Measurements from ENCODE around the gene CPEB1.
"Not testable (repeated sequence)": the region's sequence is repeated elsewhere in the genome, so short reads cannot be mapped to it uniquely, and the experiment has no call there.

CPEB1 gene

DNA sequence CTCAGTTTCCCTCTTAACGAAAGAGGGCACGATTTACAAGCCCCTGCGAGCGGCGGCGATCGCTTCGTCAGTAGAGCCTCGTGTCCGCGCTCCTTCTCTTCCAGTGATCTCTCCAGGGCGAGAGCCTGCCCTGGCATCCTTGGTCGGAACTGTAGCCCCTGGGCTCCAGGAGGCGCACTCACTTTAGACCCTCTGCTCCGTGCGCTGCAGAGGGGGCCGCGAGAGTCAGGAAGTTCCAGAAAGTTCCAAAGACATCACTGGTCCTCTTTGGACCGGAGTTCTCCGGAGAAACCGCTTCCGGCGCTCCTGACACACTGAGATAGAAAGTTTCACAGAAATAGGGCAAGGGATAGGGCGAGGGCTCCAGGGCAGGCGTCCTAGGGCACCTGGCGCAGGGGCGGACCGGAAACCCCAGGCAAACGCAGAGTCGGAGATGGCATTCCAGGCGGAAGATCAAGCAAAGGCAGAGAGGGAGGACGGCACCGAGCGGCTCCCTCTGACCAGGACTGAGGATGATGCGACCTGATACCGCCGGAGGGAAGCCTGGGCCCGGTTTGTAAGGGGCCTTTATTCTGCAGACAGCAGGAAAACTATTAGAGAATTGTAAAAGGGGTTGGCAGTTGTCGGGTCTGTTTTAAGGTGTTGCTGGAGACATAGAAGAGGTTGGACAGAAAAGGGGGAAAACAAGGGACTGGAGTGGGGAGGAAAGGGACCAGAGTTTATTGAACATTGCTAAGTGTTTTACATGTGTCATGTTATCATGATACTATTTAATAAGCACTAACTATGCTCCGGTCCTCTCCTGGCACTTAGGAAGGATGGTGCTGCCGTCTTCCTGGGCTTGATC lies 1.3 kb upstream of the CPEB1 start:
- no peak for DNase-seq

- DNase-seq: peak; percentile 10
Observed at GRCh38 chr15:82647835-82648256, 683 bp upstream of the CPEB1 start.

- DNase-seq: no peak
Observed at GRCh38 chr15:82646250-82647044, 716 bp downstream of the CPEB1 start.

DNA sequence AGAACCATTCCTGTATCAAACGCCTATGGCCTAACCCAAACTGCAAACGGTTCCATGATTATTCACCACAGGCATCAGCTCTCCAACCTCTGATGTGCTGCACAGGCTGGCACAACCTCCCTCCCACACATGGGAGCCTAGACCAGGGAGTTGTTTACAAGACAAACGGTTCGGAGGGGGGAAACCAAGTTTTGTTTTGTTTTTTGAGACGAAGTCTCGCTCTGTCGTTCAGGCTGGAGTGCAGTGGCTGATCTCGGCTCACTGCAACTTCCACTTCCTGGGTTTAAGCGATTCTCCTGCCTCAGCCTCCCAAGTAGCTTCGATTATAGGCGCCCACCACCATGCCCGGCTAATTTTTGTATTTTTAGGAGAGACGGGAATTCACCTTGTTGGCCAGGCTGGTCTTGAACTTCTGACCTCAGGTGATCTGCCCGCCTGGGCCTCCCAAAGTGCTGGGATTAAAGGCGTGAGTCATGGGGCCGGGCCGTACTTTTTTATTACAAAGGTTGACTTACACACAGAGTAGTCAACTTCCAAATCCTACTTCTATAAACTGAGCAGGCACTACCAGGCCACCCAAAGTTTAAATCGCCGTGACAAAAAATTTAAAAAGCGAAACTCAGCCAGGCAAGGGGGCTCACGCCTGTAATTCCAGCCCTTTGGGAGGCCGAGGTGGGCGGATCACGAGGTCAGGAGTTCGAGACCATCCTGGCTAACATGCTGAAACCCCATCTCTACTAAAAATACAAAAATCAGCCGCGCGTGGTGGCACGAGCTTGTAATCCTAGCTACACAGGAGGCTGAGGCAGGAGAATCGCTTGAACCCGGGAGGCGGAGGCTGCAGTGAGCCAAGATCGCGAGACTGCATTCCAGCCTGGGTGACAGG lies 2.0 kb downstream of the CPEB1 start:
- DNase-seq: not testable (repeated sequence)

- no peak for DNase-seq
Observed at GRCh38 chr15:82643992-82644391, 3.2 kb downstream of the CPEB1 start.

DNA sequence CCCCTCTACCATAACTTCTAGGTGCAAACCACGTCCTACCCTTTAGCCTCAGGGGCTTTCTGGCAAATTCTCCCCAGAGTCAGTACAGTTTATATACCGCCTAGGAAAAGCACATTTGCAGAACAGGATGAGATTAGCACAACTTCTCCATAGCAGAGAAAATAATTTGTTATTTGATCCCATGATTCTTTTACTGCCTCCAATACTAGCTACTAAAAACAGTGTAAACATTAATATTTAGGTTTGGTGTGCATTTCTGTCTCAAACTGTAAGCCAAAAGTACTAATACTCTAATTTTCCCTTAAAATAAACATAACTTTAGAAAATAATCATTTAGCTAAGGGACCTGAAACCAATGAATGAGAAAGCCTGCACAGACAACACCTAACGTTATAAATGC lies 4.5 kb downstream of the CPEB1 start:
- no peak for DNase-seq

- DNase-seq: no peak
Observed at GRCh38 chr15:82641129-82641798, 5.9 kb downstream of the CPEB1 start.

- DNase-seq: no peak
Observed at GRCh38 chr15:82640672-82641071, 6.5 kb downstream of the CPEB1 start.

- DNase-seq: no peak
Observed at GRCh38 chr15:82635798-82636197, 11.4 kb downstream of the CPEB1 start.

DNA sequence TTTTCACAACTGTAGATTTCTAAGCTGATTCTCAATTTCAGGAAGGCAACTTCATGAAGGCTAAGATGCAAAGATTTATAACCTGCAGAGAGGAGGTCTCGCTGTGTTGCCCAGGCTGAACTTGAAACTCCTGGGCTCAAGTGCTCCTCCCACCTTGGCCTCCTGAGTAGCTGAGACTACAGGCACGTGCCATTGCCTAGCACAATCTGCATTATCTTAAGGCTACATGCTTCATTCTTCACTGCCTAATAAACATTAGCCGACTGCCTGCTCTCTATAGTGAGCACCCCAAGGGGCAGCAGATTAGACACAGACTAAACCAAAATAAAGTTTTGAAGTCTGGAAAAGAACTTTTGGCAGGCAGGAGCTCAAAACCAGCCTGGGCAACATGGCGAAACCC lies 17.1 kb downstream of the CPEB1 start:
- DNase-seq: no peak

- no peak for DNase-seq
Observed at GRCh38 chr15:82625136-82625535, 22.0 kb downstream of the CPEB1 start.

GRCh38 chr15:82624438-82624837 lies 22.7 kb downstream of the CPEB1 start:
- DNase-seq: no peak

GRCh38 chr15:82624008-82624407 lies 23.2 kb downstream of the CPEB1 start:
- DNase-seq: no peak

GRCh38 chr15:82621970-82622369 lies 25.2 kb downstream of the CPEB1 start:
- DNase-seq: no peak

DNA sequence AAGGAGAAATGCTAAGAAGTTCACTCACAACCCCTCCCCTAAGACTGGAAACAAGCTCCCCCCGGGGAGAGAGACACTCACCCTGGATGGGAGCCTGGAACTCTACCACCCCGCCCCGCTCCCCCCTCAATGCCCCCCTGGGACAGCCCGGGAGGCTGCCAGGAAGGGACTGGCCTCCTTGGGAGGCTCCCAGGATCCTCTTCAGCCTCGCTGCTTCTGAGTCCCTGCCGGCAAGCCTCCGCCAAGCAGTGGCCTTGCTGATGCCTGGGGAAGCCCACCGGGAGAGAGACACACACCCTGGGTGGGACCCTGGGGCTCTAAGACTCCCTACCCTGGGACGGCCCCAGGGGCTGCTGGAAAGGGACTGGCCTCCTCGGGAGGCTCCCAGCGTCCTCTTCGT lies 33.4 kb downstream of the CPEB1 start:
- no peak for DNase-seq

GRCh38 chr15:82611348-82611747 lies 35.8 kb downstream of the CPEB1 start:
- DNase-seq: no peak

GRCh38 chr15:82602195-82602594 lies 45.0 kb downstream of the CPEB1 start:
- DNase-seq: no peak

GRCh38 chr15:82599862-82600261 lies 47.3 kb downstream of the CPEB1 start:
- no peak for DNase-seq

GRCh38 chr15:82597815-82598214 lies 49.3 kb downstream of the CPEB1 start:
- DNase-seq: no peak

DNA sequence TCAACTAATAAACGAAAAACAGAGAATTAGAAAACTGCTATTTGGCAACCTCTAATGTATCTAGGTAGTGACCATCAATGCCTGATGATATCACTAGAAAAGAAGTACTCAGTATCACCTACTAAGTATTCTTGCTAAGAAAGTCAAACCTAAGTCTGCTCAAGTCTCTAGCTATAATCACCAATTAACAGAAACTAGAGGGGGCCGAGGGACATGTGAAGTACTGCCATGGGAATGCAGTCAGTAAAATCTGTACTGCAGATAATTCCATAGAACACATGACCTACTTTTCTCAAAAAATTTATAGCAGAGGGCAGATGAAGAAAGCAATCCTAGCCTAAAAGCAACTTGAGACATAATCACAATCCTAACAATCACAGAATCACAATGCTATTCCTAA lies 51.4 kb downstream of the CPEB1 start:
- no peak for DNase-seq

DNA sequence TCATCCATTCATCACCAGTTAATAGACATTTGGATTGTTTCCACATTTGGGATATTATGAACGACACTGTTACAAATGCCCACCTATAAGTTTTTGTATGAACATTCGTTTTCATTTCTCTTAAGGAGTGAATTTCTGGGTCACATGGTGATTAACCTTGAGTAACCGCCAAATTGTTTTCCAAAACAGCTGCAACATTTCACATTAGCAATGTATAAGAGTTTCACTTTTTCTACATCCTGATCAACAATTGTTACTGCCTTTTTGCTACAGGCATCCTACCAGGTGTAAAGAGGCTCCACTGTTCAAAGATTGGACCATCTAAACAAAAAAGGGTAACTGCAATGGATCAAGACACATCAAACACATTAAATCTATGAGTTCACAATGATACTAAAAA lies 52.0 kb downstream of the CPEB1 start:
- no peak for DNase-seq

- DNase-seq: no peak
Observed at GRCh38 chr15:82587805-82588204, 59.4 kb downstream of the CPEB1 start.

- no peak for DNase-seq
Observed at GRCh38 chr15:82585072-82585471, 62.1 kb downstream of the CPEB1 start.

Data from activated CD4-positive, alpha-beta T cell treated with anti-CD3 and anti-CD28 coated beads, Interleukin-10, Interleukin-2, amounts not matched to agents 100 ng/mL and 50 ng/mL, durations not matched to agents 16 hours and 8 hours (primary cell).